Memory B cell (primary cell): Measurements from ENCODE around the gene LGALS7.
"Not testable (repeated sequence)": the region's sequence is repeated elsewhere in the genome, so short reads cannot be mapped to it uniquely, and the experiment has no call there.

ENCODE experiments used
- ATAC-seq: fragments of 150-1000 bp; cut with Tn5 transposase; 2 replicates; pipeline ENCODE4 v1.10.0; 2021; ENCODE audit warnings: low read depth, mild to moderate bottlenecking, moderate library complexity
- DNase-seq, 2 donors: peaks; one replicate each; pipeline ENCODE4 v3.0.0; 2022; ENCODE audit warnings: low spot score in 2 of 2
- H3K27ac Mint-ChIP-seq: one replicate; pipeline ENCODE4 v1.8.0; 2022; ENCODE audit warnings: mild to moderate bottlenecking, moderate library complexity, mixed read lengths
- H3K27me3 Mint-ChIP-seq: one replicate; pipeline ENCODE4 v1.8.0; 2022; ENCODE audit warnings: mixed read lengths
- H3K36me3 Mint-ChIP-seq: one replicate; pipeline ENCODE4 v1.8.0; 2022; ENCODE audit warnings: mild to moderate bottlenecking, mixed read lengths
- H3K4me1 Mint-ChIP-seq: one replicate; pipeline ENCODE4 v1.8.0; 2022; ENCODE audit warnings: mixed read lengths
- H3K4me3 Mint-ChIP-seq: one replicate; pipeline ENCODE4 v1.8.0; 2022; ENCODE audit warnings: mild to moderate bottlenecking, moderate library complexity, mixed read lengths
- H3K9me3 Mint-ChIP-seq: one replicate; pipeline ENCODE4 v1.8.0; 2022; ENCODE audit warnings: mixed read lengths

LGALS7 gene

DNA sequence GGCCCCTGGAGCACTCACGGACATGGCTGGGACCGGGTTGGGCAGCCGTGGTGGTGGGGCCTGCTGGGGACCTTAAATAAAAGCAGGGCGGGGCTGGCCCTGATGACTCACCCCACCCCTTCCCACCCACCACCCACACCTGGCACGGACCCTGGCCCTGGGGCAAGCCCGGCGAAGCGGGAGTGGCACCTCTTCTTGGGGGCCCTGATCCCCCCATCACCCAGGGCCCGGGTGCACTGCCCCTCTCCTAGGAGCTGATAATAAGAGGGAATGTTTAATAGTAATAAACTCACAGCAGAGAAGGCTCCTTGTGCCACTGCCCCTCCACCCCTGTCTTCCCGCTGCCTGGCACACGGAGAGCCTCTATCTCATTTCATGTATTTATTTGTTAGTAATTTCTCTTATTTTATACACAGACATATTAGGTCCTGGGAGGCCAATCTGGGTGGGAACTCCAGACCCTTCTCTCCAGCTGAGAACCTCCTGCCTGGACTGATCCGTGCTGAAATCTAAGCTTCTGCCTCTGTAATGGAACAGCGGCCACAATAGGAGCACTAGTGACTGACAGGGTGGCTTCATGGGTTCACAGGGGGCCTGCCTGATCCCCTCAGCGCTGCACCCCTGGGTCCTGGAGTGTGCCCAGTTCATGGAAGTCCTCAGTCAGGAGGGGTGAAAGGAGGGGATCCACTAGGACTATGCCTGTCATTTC lies at the start of gene LGALS7:
TSS of gene LGALS7 (minus strand) at position 49 of the 709 bp plus-strand sequence. CDS start at position 24, 25 bp downstream.
- Mint-ChIP-seq H3K36me3 (no peaks in the 10 kb centered on the region), H3K27me3 (peaks cover under 1% of the 10 kb centered on the region), H3K4me1 (peaks cover 5% of the 10 kb centered on the region), H3K9me3 (no peaks in the 10 kb centered on the region), H3K4me3 (no peak within 1 kb of the TSS), H3K27ac (no peak within 1 kb of the TSS)
- DNase-seq (no peak), ATAC-seq (no peak)

DNA sequence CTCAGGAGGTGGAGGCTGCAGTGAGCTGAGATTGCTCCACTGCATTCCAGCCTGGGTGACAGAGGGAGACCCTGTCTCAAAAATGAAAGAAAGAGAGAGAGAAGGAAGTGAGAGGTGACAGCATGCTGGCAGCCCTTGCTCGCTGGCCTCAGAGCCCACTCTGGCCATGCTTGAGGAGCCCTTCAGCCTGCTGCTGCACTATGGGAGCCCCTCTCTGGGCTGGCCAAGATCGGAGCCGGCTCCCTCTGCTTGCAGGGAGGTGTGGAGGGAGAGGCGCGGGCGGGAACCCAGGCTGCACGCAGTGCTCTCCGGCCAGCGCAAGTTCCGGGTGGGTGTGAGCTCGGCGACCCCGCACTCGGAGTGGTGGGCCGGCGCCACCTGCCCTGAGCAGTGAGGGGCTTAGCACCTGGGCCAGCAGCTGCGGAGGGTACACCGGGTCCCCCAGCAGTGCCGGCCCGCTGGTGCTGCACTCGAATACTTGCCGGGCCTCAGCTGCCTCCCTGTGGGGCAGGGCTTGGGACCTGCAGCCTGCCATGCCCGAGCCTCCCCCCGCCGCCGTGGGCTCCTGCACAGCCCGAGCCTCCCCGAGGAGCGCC lies 48.0 kb upstream of the LGALS7 start:
- H3K36me3 Mint-ChIP-seq = peaks cover 28% of the 10 kb centered on the region
- H3K4me1 Mint-ChIP-seq, H3K27me3 Mint-ChIP-seq, DNase-seq, ATAC-seq, H3K4me3 Mint-ChIP-seq, H3K9me3 Mint-ChIP-seq, H3K27ac Mint-ChIP-seq: not testable (repeated sequence)

- DNase-seq (no peak), ATAC-seq (no peak)
- Mint-ChIP-seq H3K4me3 (no peak overlapping the region), H3K27me3 (no peaks in the 10 kb centered on the region), H3K9me3 (no peaks in the 10 kb centered on the region), H3K4me1 (peaks cover 7% of the 10 kb centered on the region), H3K27ac (no peak overlapping the region), H3K36me3 (peaks cover 37% of the 10 kb centered on the region)
These were observed 46.1 kb upstream of the LGALS7 start for GRCh38 chr19:38819231-38819920.

DNA sequence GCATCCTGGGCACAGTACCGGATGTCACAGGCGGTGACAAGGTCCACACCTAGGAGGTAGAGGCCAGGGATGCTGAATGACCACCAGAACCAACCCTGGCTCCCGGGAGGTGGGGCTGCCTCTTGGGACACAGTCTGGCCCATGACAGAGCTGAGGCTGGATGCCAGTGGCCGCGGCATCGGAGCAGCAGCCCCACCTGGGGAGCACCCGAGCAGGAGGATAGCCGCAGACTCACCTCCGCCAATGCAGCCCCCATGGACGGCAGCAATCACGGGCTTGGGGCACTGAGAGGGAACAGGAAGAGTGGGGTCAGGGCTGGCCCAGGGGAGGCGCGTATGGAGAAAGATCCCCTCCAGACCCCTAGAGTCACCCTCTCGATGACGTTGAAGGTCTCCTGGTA lies 43.8 kb upstream of the LGALS7 start:
- Mint-ChIP-seq H3K4me3 (no peak overlapping the region), H3K27me3 (no peaks in the 10 kb centered on the region), H3K36me3 (peaks cover 29% of the 10 kb centered on the region), H3K27ac (no peak overlapping the region), H3K4me1 (peaks cover 7% of the 10 kb centered on the region), H3K9me3 (no peaks in the 10 kb centered on the region)
- DNase-seq (no peak), ATAC-seq (no peak)

DNA sequence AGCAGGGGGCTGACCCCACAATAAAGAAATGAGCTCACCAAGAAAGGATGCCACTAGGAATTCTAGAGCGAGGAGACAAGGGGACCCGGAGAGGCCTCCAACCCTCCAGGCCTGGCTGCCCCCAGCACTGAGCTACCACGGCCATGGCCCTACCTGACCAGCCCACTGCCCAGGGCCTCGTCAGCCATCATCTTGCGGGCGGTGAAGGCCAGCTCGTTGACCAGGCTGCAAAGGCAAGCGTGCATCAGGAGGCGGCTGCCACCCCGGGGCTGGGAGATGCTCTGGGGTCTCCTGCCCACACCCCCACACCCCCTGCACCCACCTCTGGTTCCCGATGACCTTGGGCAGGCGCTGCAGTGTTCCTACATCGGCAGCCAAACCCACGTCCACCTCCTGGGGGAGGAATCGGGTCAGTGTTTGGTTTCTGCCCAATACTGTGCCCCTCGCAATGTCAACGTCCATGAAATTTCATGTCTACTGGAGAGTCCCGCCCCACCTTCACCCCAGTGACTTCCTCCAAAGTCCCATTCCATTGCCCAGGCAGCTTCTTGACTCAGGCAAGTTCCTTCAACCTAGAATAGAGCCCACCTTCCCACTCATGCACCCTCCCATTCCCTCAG lies 42.9 kb upstream of the LGALS7 start:
- Mint-ChIP-seq H3K9me3 (no peaks in the 10 kb centered on the region), H3K4me3 (no peak overlapping the region), H3K36me3 (peaks cover 29% of the 10 kb centered on the region), H3K27me3 (no peaks in the 10 kb centered on the region), H3K27ac (no peak overlapping the region), H3K4me1 (peaks cover 7% of the 10 kb centered on the region)
- ATAC-seq (no peak), DNase-seq (no peak)

DNA sequence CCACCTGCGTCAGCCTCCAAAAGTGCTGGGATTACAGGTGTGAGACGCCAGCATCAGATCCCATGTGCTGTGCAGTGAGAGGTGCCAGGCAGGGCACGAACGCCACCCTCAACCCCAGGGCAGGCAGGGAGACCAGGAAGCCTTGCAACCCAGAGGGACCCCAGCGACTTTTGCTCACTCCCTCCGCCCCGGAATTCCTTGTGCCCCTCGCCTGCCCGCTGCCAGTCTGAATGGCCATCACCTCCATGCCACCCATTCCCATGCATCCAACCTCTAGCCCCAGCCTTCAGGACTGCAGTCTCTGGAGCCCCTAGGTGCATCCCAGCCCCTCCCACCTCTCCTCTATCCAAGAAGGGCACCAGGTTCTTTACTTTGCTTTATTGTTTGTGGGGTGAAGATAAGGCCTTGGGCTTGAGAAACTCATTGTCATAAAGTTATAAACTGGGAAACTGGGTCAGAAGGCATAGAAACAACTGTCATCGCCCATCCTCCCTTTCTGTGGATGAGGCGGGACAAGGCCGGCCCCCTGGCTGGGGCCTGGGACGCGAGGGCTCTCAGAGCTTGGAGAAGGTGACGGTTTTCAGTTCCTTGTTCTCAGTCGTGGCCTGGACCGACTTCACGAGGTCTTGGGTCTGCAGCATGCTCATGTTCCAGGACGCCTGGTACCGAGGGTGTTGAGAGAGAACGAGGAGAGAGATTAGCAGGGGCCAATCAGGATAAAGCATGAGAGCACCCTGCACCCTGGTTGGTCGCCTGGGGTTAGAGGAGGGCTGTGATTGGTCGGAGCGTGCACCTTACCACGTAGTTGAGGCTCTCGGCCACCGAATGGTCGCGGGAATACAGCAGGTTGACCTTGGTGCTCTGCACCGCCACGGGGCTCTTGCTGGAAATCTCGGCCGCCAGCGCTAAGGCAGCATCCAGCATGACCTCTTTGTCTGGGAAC lies 42.0 kb upstream of the LGALS7 start:
- no peak for ATAC-seq
- peaks cover 2% of the 10 kb centered on the region for H3K4me1 Mint-ChIP-seq
- peaks cover 24% of the 10 kb centered on the region for H3K36me3 Mint-ChIP-seq
- H3K27me3 Mint-ChIP-seq = no peaks in the 10 kb centered on the region
- no peak for DNase-seq
- H3K9me3 Mint-ChIP-seq = no peaks in the 10 kb centered on the region
- H3K27ac Mint-ChIP-seq = no peak overlapping the region
- H3K4me3 Mint-ChIP-seq = no peak overlapping the region

DNA sequence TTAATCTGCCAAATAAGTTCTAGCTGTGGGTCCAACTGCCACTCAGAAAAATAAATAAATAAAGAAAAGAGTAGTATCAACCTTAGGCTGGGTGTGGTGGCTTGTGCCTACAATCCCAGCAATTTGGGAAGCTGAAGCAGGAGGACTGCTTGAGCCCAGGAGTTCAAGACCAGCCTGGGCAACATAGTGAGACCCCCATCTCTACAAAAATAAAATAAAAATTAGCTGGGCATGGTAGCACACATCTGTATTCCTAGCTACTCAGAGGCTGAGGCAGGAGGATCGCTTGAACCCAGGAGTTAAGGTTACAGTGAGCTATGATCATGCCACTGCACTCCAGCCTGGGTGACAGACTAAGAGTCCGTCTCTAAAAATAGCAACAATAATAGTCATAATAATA lies 40.6 kb upstream of the LGALS7 start:
- H3K36me3 Mint-ChIP-seq = peaks cover 22% of the 10 kb centered on the region
- not testable (repeated sequence) for H3K27ac Mint-ChIP-seq, DNase-seq, H3K9me3 Mint-ChIP-seq, H3K27me3 Mint-ChIP-seq, H3K4me3 Mint-ChIP-seq, H3K4me1 Mint-ChIP-seq, ATAC-seq

DNA sequence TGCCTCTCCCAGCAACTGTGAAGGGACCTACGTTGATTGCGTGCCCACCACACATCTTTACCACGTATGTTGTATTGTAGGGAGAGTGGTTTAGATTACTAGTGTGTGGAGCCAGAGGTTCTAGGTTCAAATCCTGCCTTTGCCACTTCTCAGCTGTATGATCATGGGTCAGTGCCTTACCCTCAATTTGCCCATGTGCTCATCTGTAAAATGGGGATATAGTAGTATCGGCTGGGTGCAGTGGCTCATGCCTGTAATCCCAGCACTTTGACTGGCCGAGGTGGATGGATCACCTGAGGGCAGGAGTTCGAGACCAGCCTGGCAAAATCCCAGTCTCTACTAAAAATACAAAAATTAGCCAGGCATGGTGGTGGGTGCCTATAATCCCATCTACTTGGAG lies 40.0 kb upstream of the LGALS7 start:
- peaks cover 22% of the 10 kb centered on the region for H3K36me3 Mint-ChIP-seq
- no peaks in the 10 kb centered on the region for H3K27me3 Mint-ChIP-seq
- H3K4me1 Mint-ChIP-seq = no peaks in the 10 kb centered on the region
- no peak overlapping the region for H3K27ac Mint-ChIP-seq
- no peaks in the 10 kb centered on the region for H3K9me3 Mint-ChIP-seq
- ATAC-seq = no peak
- no peak for DNase-seq
- H3K4me3 Mint-ChIP-seq = no peak overlapping the region

DNA sequence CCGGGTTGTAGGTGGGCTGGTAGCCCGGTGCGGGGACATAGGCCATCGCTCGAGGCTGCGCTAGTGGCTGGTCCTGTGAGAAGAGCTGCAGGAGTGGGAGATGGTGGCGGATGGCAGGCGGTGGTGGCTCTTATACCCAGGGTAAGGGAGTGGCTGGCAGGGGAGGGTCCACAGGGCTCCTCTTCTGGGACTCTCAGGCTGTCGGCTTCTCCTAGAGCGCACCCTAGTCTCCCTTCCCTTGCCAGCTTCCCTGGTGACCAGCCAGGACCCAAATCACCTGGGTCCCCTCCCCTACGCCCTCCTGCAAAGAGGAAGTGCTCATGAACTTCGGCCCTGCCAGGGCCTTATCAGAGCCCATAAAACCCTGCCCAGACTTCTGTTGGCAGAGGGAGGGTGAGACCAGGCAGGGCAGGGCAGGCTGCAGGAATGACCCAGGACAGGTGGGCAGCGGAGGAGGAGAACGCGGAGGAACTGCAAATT lies 39.6 kb upstream of the LGALS7 start, which contains the start of gene LGALS4:
TSS of gene LGALS4 (minus strand) at position 105 of the 480 bp plus-strand sequence. CDS start at position 46, 59 bp downstream.
- Mint-ChIP-seq H3K36me3 (peaks cover 25% of the 10 kb centered on the region), H3K4me3 (no peak within 1 kb of the TSS), H3K27me3 (no peaks in the 10 kb centered on the region), H3K4me1 (no peaks in the 10 kb centered on the region), H3K27ac (peak within 1 kb of the TSS; percentile 14), H3K9me3 (peaks cover 1% of the 10 kb centered on the region)
- ATAC-seq (no peak), DNase-seq (no peak)

- no peak for ATAC-seq
- H3K4me3 Mint-ChIP-seq = no peak overlapping the region
- H3K9me3 Mint-ChIP-seq = peaks cover 1% of the 10 kb centered on the region
- no peaks in the 10 kb centered on the region for H3K27me3 Mint-ChIP-seq
- no peak for DNase-seq
- H3K4me1 Mint-ChIP-seq = peaks cover 2% of the 10 kb centered on the region
- peaks cover 25% of the 10 kb centered on the region for H3K36me3 Mint-ChIP-seq
- H3K27ac Mint-ChIP-seq = peak overlapping the region; percentile 14
These were observed 38.9 kb upstream of the LGALS7 start for GRCh38 chr19:38812009-38812840.

DNA sequence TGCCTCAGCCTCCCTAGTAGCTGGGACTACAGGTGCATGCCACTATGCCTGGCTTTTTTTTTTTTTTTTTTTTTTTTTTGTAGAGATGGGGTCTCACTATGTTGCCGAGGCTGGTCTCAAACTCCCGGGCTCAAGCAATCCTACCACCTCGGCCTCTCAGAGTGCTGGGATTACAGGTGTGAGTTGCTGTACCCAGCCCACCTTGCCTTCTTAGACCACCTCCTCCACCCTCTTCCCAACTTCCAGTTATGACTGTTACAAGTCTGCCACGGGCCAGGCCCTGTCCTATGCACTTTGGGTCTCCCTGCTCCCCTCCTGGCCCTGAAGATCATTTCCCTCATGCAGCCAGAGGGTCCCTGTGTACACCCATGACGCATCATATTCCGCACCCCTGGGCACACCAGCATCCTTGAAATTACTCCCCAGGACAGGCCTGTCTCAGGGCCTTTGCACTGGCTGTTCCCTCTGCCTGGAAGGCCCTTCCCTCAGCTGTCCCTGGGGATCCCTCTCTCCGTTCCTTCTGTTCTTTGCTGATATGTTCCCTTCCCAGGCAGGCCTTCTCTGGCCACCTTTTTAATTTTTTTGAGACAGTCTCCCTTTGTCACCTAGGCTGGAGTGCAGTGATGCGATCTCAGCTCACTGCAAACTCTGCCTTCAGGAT lies 36.4 kb upstream of the LGALS7 start:
- H3K4me1 Mint-ChIP-seq = peaks cover 9% of the 10 kb centered on the region
- DNase-seq = no peak
- H3K9me3 Mint-ChIP-seq = peaks cover 1% of the 10 kb centered on the region
- no peak for ATAC-seq
- H3K4me3 Mint-ChIP-seq = no peak overlapping the region
- H3K36me3 Mint-ChIP-seq = peaks cover 9% of the 10 kb centered on the region
- H3K27me3 Mint-ChIP-seq = no peaks in the 10 kb centered on the region
- H3K27ac Mint-ChIP-seq = no peak overlapping the region

- Mint-ChIP-seq H3K4me3 (no peak overlapping the region), H3K4me1 (peaks cover 9% of the 10 kb centered on the region), H3K27ac (no peak overlapping the region), H3K27me3 (no peaks in the 10 kb centered on the region), H3K36me3 (peaks cover 11% of the 10 kb centered on the region), H3K9me3 (peaks cover 1% of the 10 kb centered on the region)
- ATAC-seq (no peak), DNase-seq (no peak)
These were observed 35.4 kb upstream of the LGALS7 start for GRCh38 chr19:38808741-38809140.
